Breast epithelium (tissue), 3 donors: ENCODE measurements around the gene CHMP1B.

Experiments used
- POLR2A ChIP-seq: fragments of 450-650 bp; IDR thresholded peaks from one replicate; pipeline ENCODE4 v1.6.1; 2016; ENCODE audit warnings: antibody characterized with exemption, mild to moderate bottlenecking, moderate library complexity
- POLR2AphosphoS5 ChIP-seq, 3 donors: sonication (generic); formaldehyde crosslinking; IDR thresholded peaks; one replicate each; pipeline ENCODE4 v1.6.1; 2017; ENCODE audit warnings: antibody characterized with exemption in 3 of 3
- TF ChIP-seq, protein P1 (sequence below), 3 donors: fragments of 450-650 bp; IDR thresholded peaks; one replicate each; pipeline ENCODE4 v1.5.1; 2016 to 2017; ENCODE audit warnings: antibody characterized with exemption in 3 of 3, mild to moderate bottlenecking in 3 of 3, moderate library complexity in 3 of 3

DNA sequence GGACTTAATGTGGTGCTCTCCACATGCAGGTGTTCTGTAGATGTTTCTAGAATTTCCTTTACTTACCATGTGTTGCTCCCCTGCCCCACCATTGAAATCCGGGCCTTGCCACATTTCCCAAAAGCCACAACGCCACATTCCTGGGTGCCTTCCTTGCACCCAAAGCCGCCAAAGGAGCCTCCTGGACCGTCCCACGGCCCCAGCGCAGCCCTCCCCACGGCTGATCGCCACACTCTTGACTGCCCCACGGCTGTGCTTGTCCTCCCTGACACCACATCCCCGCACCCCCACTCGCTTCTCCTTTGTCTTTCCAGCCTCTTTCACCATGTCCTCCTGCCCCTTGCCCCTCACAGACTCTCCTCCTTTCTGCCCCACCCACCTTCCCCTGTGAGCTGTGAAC lies 40.2 kb upstream of the CHMP1B start:
- TF ChIP-seq, protein P1, sequence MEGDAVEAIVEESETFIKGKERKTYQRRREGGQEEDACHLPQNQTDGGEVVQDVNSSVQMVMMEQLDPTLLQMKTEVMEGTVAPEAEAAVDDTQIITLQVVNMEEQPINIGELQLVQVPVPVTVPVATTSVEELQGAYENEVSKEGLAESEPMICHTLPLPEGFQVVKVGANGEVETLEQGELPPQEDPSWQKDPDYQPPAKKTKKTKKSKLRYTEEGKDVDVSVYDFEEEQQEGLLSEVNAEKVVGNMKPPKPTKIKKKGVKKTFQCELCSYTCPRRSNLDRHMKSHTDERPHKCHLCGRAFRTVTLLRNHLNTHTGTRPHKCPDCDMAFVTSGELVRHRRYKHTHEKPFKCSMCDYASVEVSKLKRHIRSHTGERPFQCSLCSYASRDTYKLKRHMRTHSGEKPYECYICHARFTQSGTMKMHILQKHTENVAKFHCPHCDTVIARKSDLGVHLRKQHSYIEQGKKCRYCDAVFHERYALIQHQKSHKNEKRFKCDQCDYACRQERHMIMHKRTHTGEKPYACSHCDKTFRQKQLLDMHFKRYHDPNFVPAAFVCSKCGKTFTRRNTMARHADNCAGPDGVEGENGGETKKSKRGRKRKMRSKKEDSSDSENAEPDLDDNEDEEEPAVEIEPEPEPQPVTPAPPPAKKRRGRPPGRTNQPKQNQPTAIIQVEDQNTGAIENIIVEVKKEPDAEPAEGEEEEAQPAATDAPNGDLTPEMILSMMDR (IDR thresholded peaks at IDR 0.05): no peak
- TF ChIP-seq POLR2A: no peak
- no peak for TF ChIP-seq POLR2AphosphoS5 (IDR thresholded peaks at IDR 0.05)
